K562 (cell line): ENCODE measurements around the gene SULT1A2.

ENCODE experiments used
- ESRRB ChIP-seq: fragments of 250-450 bp; sonication (Bioruptor Pico); IDR thresholded peaks from 2 replicates; pipeline ENCODE4 v1.5.0; 2020; ENCODE audit warnings: mild to moderate bottlenecking, moderate library complexity, borderline replicate concordance
- HCFC1 ChIP-seq: IDR thresholded peaks from 2 replicates; pipeline ENCODE4 v1.6.1; 2012; ENCODE audit warnings: low read depth, low read length, improper control_type of control experiment
- JUN ChIP-seq, 2 experiments: sonication (generic) in 1 of 2; formaldehyde crosslinking in 1 of 2; IDR thresholded peaks; 2 replicates each; pipeline versions ENCODE4 v1.6.1 to v1.8.0; 2012 to 2022; ENCODE audit warnings: borderline replicate concordance in 2 of 2, mild to moderate bottlenecking in 2 of 2, improper control_type of control experiment in 1 of 2, low read depth in 1 of 2, low read length in 1 of 2, missing genetic modification reagents in 1 of 2
- MEF2A ChIP-seq: IDR thresholded peaks from 2 replicates; pipeline ENCODE4 v1.6.1; 2011; ENCODE audit warnings: low read depth, mild to moderate bottlenecking, low read length, moderate library complexity; ENCODE audit not compliant: control insufficient read depth
- MXI1 ChIP-seq: IDR thresholded peaks from 2 replicates; pipeline ENCODE4 v1.6.1; 2011; ENCODE audit warnings: low read depth, mild to moderate bottlenecking, improper control_type of control experiment, low read length
- POLR2AphosphoS5 ChIP-seq: IDR thresholded peaks from 2 replicates; pipeline ENCODE4 v1.6.1; 2011; ENCODE audit warnings: mild to moderate bottlenecking, low read depth, low read length, moderate library complexity; ENCODE audit not compliant: control insufficient read depth, insufficient read depth
- RAD21 ChIP-seq, 2 experiments: fragments of 250-450 bp in 1 of 2; fragments of 450-650 bp in 1 of 2; sonication (Bioruptor Pico) in 1 of 2; formaldehyde crosslinking in 1 of 2; IDR thresholded peaks in 1 of 2; conservative IDR thresholded peaks in 1 of 2; 2 replicates each; pipeline versions ENCODE4 v1.4.0 to v1.8.0; 2020 to 2022; ENCODE audit warnings: mild to moderate bottlenecking in 2 of 2, moderate library complexity in 1 of 2
- SETDB1 ChIP-seq: IDR thresholded peaks from one replicate; pipeline ENCODE4 v1.6.1; 2012; ENCODE audit warnings: low read length, control low read depth, inconsistent platforms
- ZBTB9 ChIP-seq: fragments of 450-650 bp; formaldehyde crosslinking; IDR thresholded peaks from 2 replicates; pipeline ENCODE4 v1.4.0; 2020; ENCODE audit warnings: mild to moderate bottlenecking, moderate library complexity
- ZNF224 ChIP-seq: sonication (generic); formaldehyde crosslinking; IDR thresholded peaks from 2 replicates; pipeline ENCODE4 v1.8.0; 2022; ENCODE audit warnings: mild to moderate bottlenecking, missing genetic modification reagents
- ZNF24 ChIP-seq: fragments of 450-650 bp; IDR thresholded peaks from 2 replicates; pipeline ENCODE4 v1.6.1; 2016

GRCh38 chr16:28609631-28610594 is 13.1 kb upstream of the SULT1A2 start, which contains the start of gene SULT1A1:
- no peak for TF ChIP-seq POLR2AphosphoS5
- TF ChIP-seq ZNF24 = no peak
- no peak for TF ChIP-seq ZBTB9 (CRISPR knock-in tag)
- TF ChIP-seq JUN (IDR thresholded peaks at IDR 0.05; ENCODE audit: borderline replicate concordance, low read depth, low read length) = no peak
- TF ChIP-seq JUN (CRISPR knock-in tag; IDR thresholded peaks at IDR 0.05; ENCODE audit: borderline replicate concordance) = no peak
- TF ChIP-seq MXI1 = no peak
- no peak for TF ChIP-seq MEF2A
- TF ChIP-seq ESRRB (CRISPR knock-in tag) = no peak
- TF ChIP-seq HCFC1 = no peak
- no peak for TF ChIP-seq SETDB1
- TF ChIP-seq RAD21 (CRISPR knock-in tag; conservative IDR thresholded peaks at IDR 0.05 in 1 of 2, IDR thresholded peaks at IDR 0.05 in 1 of 2) = no peak
- TF ChIP-seq ZNF224 (CRISPR knock-in tag) = no peak
